ENCODE data around the gene NREP.
A peak's percentile ranks its signal among the peaks of the same experiment; 100 is the strongest.

The NREP gene, protein sequence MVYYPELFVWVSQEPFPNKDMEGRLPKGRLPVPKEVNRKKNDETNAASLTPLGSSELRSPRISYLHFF

DNA sequence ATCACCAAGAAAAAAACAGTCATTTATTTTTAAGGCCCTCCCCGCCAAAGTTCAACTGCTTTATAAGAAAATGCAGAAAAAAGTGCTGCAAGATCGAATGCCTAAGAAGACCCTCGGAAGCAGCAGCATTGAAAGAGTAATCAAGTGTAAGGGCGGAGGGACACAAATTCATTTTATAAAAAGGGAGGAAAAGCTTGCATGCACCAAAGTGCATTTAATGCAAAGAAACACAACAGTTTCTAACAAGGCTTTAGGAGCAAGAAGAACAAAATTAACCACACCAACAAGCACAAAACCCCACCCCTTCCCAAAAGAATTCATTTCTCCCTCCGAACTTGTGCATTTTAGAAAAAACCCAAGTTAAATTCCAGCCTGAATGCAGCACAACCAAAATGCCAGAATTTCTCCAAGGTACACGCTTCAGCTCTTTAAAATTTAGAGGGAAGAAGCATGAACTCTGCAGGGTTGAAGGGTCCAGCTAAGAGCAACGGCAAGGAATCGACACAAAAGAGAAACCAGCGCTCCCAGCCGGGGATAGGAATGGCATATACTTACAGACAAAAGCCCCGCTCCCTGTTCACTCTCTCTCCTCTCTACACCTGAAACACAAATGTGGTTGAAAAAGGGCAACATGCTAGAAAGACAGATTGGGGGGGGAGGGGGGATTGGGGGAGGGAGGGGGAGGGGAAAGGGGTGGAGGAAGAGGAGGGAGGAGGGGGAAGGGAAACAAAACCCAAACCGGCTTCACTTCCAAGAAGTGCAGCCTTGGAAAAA is at the start of gene NREP:
Gene NREP, minus strand, starts transcription at position 614 of the 774 bp plus-strand sequence. CDS start 1,422 bp downstream, outside the sequence.
- no peak for TF ChIP-seq ZNF274 (IDR thresholded peaks at IDR 0.05; ENCODE audit: low read depth, low read length)
- H3K4me3 ChIP-seq (ENCODE audit: low read length), result peak within 1 kb of the TSS; percentile 100

DNA sequence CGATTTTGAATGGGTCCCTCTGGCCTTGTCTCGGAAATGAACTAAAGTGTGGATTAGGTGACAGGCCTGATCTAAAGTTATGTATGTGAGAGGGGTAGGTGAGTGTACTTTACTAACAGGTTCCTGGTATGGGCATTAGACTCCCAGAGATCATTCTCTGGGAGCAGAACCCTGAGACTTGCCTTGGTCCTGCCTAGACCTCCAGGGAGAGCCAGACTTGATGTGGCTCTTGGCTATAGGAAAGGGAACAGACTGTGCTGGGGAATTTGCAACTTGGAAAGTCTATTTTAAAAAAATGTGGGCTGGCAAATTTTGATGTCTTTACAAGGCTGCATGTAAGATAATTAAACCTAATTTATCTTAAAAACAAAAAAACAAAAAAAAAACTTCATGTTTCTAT is 49.8 kb upstream of the NREP start:
- TF ChIP-seq ZNF274 (IDR thresholded peaks at IDR 0.05; ENCODE audit: low read depth, low read length), result no peak
- H3K4me3 ChIP-seq (ENCODE audit: low read length), result no peak overlapping the region

- TF ChIP-seq ZNF274 (IDR thresholded peaks at IDR 0.05; ENCODE audit: low read depth, low read length), result no peak
- no peak overlapping the region for H3K4me3 ChIP-seq (ENCODE audit: low read length)
Measured at GRCh38 chr5:111806156-111806555, 49.2 kb upstream of the NREP start.

DNA sequence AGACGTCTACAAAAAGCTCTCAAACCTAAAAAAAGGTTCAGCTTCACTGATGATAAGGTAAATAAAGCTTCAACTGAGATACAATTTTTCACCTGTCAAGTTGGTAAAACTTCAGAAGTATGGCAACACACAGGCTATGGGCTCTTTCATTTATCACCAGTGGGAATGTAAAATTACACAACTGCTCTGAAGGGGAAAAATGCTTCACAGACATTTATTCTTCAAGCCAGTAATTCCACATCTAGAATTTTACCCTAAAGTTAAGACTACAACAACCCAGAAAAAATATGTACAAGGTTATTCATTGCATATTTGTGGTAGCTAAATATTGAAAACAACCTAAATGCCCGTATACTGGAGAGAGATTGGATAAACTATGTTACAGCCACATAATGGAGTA is 48.1 kb upstream of the NREP start:
- H3K4me3 ChIP-seq (ENCODE audit: low read length), result no peak overlapping the region
- TF ChIP-seq ZNF274 (IDR thresholded peaks at IDR 0.05; ENCODE audit: low read depth, low read length), result no peak

DNA sequence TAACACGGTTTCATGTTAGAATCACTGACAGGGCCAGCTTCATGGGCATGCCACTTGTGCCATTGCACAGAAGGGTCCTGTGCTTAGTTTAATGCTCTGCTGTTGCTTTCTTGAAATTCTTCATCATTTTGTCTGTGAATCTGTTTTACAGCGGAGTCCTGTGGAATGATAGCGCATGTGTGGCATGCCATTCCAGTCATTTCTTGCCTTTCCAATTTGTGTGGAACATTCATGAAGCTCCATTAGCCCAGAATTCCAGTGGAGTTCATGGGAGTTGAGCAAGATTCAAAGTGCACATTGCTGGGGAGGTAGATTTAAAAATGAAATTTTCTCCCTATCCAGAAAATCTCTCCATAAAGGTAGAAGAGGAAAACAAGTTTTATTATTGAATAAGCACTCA is 43.4 kb upstream of the NREP start:
- no peak for TF ChIP-seq ZNF274 (IDR thresholded peaks at IDR 0.05; ENCODE audit: low read depth, low read length)
- H3K4me3 ChIP-seq (ENCODE audit: low read length), result no peak overlapping the region

GRCh38 chr5:111795142-111795541 is 38.1 kb upstream of the NREP start:
- TF ChIP-seq ZNF274 (IDR thresholded peaks at IDR 0.05; ENCODE audit: low read depth, low read length), result no peak
- no peak overlapping the region for H3K4me3 ChIP-seq (ENCODE audit: low read length)

DNA sequence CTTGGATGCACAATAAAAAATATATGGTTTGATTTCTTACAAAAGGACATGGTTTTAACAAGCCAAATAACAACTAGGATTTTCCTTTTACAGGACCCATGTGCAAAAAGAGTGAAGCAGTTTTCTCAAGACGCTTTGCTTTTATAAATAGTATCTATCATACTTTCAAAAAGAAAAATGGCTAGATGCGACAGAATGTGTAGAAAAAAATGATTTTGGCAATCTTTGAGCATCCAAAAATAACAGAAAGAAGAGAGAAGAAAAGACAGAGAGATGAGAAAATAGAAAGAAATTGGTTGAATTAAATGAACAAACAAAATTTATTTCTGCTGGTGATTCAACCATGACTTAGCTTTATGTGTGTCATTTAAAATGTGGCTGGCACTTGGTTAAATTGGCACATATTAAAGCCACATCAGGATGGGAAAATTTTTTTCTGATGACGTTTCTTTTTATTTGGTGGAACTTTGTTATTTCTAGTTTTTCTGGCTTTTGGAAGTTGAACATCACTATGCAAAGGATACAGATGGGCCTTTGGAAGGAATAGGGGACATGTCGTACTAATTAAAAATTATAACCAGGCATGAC is 35.6 kb upstream of the NREP start:
- no peak for TF ChIP-seq ZNF274 (IDR thresholded peaks at IDR 0.05; ENCODE audit: low read depth, low read length)
- no peak overlapping the region for H3K4me3 ChIP-seq (ENCODE audit: low read length)

- TF ChIP-seq ZNF274 (IDR thresholded peaks at IDR 0.05; ENCODE audit: low read depth, low read length), result no peak
- H3K4me3 ChIP-seq (ENCODE audit: low read length), result no peak overlapping the region
Measured at GRCh38 chr5:111790295-111790694, 33.3 kb upstream of the NREP start.

DNA sequence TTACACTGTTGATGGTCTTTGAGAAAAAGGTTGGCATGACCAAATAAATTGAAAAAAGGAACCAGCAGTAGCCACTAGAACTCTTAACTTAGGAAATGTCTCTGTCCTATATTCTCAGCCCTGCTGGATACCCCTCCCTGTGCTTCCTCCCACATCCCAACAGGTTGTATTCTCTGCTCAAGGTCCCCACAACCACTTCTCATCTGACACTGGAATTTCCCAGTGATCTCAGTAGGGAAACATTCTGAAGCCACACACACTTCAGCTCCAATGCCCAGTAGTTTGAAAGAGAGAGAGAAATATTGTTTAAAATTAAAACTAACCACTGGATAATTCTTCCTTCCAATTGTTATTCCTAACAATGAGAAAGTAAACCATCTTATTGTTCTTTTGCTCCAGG is 30.0 kb upstream of the NREP start:
- no peak for TF ChIP-seq ZNF274 (IDR thresholded peaks at IDR 0.05; ENCODE audit: low read depth, low read length)

DNA sequence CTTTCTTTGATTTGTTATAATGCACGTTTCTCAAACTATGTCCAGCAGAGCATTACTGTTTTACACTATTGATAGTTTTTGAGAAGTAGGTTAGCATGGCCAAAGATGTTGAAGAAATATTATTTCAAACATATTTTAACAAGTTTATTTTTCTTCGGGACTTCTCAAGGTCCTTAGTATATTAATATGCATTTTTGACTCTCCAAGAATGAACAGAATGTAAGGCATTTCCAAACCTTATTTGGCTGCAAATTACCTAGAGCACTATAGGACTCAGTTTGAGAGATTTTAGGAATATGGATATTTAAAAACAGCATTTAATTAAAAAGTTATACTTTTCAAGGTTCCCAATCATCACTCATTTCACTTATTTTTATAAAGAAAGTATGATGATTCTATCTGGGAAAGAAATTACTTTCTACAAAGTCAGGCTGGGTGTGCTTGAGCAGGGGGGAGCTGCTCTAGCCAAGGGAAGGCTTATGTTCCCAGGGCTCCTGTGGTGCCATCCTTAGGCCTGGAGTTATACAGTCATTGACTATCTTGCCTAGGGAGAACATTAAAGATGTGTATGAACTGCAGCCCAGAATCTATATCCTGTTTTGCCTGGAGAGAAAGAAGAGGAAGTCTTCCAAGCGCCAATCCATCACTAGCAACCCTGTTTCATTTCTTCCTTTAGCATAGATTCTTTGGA is 27.6 kb upstream of the NREP start:
- no peak for TF ChIP-seq ZNF274 (IDR thresholded peaks at IDR 0.05; ENCODE audit: low read depth, low read length)
- no peak overlapping the region for H3K4me3 ChIP-seq (ENCODE audit: low read length)

More for the DNA sequence above, 30.0 kb upstream of the NREP start:
- no peak overlapping the region for H3K4me3 ChIP-seq (ENCODE audit: low read length)

DNA sequence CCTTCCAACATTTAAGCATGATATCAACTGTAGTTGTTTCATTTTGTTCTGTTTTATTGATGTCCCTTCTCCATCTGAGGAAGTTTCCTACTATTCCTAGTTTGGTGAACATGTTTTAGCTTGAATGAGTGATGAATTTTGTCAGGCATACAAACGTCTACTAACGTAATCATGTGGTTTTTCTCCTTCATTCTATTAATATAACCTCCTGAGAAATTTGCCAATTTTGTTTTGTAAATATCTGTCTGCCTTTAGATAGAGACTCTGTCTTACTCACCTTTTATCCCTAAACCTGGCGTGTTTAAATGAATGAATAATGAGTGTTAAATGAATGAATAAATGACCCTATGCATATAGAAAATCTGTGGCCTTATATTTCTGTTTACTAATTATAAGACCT is 26.5 kb upstream of the NREP start:
- H3K4me3 ChIP-seq (ENCODE audit: low read length), result no peak overlapping the region
- TF ChIP-seq ZNF274 (IDR thresholded peaks at IDR 0.05; ENCODE audit: low read depth, low read length), result no peak

DNA sequence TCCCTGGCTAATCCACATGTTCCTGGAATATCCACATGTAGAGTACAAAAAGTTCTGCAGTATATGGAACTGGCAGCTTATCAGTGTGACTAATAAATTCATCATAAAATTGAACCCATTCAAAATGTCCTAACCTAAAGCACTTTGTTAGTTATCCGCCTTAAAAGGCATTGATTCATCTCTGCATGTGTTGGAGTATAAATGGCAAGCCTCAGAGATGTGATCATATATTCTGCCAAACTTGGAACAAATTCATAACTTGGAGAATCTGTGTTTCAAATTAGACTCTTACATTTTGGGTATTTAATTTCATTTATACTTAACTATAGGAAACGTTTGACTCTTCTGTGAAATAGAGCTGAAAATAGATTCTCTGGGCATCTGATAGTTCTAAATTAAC is 25.2 kb upstream of the NREP start:
- H3K4me3 ChIP-seq (ENCODE audit: low read length), result no peak overlapping the region
- no peak for TF ChIP-seq ZNF274 (IDR thresholded peaks at IDR 0.05; ENCODE audit: low read depth, low read length)

DNA sequence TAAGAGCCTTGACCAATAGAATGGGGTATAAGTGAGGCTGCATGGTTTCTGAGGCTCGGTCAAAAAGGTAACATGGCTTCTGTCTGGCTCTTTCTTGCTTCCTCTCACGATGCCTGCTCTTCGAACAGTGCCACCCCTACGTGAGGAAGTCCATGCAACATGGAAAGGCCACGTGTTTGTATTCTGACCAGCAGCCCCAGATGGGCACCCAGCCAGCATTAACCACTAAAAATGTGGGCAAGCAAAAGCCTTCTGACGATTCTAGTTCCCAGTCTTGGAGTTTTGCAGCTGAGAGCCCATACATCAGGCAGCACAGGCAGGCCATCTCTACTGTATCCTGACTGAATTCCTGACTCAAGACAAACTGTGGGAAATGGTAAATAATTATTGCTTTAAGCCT is 24.2 kb upstream of the NREP start:
- no peak for TF ChIP-seq ZNF274 (IDR thresholded peaks at IDR 0.05; ENCODE audit: low read depth, low read length)
- H3K4me3 ChIP-seq (ENCODE audit: low read length), result no peak overlapping the region

DNA sequence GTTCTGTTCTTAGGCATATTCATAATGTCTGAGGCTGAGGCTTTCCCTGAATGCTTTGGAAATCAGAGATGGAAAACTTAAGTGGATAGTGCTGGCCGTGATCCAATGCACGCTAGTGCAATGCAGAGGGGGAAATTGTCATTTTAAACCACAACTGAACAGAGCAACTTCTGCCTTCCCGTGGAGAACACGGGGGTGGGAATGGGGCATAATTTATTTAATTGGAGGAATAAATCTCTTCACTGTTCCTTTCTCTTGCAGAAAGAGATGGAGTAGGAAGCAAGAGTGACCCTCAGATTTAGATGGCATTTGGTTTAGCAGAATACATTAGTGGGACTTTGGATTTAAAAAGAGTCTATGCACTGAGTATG is 22.9 kb upstream of the NREP start:
- TF ChIP-seq ZNF274 (IDR thresholded peaks at IDR 0.05; ENCODE audit: low read depth, low read length), result no peak
- no peak overlapping the region for H3K4me3 ChIP-seq (ENCODE audit: low read length)
